ENCODE data around the gene PRM3. TPM values are rescaled to one million over a fixed set of nuclear protein-coding genes. Genes with fewer than 3 reads are reported as not detected.
A peak's percentile ranks its signal among the peaks of the same experiment; 100 is the strongest.

PRM3 gene
- total and polyA plus RNA-seq, 5 donors from 2014 or later = not detected

DNA sequence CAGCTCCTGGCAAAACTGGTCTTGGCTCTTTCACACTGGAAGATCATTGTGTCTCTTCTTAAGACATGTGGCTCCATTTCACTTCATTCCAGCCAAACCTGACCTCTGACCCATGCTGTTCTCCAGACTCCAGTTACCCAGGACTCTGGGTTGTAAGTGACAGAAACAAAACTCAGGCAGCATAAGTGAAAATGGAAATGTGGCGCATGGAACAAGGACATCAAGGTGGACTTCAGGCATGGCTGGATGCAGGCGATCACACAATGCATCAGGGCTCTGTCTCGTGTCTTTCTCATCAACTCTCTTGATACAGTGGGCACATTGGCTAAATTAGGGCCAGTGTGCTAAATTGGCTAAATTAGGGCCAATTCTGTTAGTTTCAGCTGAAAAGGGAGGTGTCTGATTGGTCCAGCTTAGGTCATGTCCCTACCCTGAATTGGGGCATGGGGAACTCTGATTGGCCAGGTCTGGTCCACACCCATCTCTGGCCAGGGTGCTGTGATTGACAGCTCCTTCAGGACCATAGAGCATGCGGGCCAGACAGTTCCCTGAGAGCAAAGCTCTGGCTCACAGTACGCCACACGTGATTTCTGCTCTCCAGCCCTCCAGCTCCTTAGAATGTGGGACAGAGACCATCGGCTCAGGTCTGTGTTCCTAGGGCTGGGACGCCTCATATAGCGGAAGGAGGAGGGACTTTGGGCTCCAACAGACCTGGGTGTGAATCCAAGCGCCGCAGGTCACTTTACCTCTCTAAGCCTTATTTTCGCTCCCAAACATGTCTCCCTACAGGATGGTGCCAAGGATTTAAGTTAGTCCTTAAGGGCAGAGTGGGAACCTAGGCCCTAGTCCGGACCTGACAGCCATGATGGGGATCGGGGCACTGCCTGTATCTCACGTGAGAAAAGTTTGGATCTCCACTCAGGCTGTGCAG lies 34.9 kb downstream of the PRM3 start:
- Histone ChIP-seq H3K4me1 (ENCODE audit: control insufficient read depth, insufficient read depth, low read length, poor library complexity, severe bottlenecking) (peaks cover 21% of the 10 kb centered on the region), H3K4me3 (ENCODE audit: low read depth, low read length) (no peak overlapping the region), H3K36me3 (ENCODE audit: control insufficient read depth, insufficient read depth, low read length) (no peaks in the 10 kb centered on the region), H3K27ac (ENCODE audit: insufficient read depth, low read length, poor library complexity, severe bottlenecking) (no peak overlapping the region), H3K27me3 (ENCODE audit: control insufficient read depth, insufficient read depth, low read length) (no peaks in the 10 kb centered on the region), H3K9me3 (ENCODE audit: control insufficient read depth in 2 of 2, low read length in 2 of 2) (no peaks in the 10 kb centered on the region)
- Mint-ChIP-seq H3K4me3 (no peak overlapping the region), H3K9me3 (no peaks in the 10 kb centered on the region), H3K36me3 (no peaks in the 10 kb centered on the region), H3K27me3 (no peaks in the 10 kb centered on the region), H3K4me1 (peaks cover 0 to 29% (median 20%) of the 10 kb centered on the region in 4 donors), H3K27ac (no peak overlapping the region)
- no peak for ATAC-seq (ENCODE audit: low read depth in 2 of 2)
- DNase-seq = no peak

DNA sequence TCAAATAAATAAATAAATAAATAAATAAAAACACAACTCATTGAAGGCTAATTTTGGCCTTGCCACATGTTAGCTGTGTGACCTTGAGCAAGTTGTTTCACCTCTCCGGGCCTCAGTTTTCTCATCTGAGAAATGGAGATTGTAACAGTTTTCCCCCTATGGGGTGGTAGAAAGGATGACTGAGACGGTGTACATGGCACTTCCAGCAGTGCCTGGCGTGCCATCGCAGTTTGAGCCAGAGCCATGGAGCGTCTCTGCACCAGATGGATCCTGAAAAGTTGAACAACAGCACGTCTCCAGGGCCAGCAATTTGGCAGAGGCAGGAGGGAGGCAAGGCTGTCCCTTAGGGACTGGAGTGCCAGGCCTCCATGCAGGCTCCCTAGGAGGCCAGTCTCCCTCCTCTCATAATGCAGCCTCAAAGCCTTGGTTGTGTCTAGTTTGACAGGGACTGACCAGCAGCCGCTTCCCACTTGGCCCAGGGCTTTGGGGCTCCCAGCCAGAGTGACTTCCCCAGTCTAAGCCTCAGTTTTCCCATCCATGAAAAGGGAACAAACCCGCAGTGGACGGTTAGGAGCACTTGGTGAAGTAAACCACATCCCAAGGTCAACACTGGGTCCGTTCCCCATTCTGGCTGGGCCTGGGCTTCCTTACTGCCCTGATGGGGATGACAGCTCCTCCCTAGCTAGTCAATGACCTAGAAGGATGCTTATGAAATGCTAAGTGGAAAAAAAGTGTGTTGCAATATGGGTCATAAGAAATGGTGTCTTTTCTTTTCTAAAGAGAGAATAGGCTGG lies 36.8 kb downstream of the PRM3 start:
- H3K36me3 ChIP-seq (ENCODE audit: control insufficient read depth, insufficient read depth, low read length) = no peaks in the 10 kb centered on the region
- H3K27ac ChIP-seq (ENCODE audit: insufficient read depth, low read length, poor library complexity, severe bottlenecking) = no peak overlapping the region
- no peak for ATAC-seq (ENCODE audit: low read depth in 2 of 2)
- no peak overlapping the region for H3K4me3 Mint-ChIP-seq
- no peak overlapping the region for H3K4me3 ChIP-seq (ENCODE audit: low read depth, low read length)
- H3K27ac Mint-ChIP-seq = peak overlapping the region in 1 of 3 donors; percentile 14
- H3K9me3 Mint-ChIP-seq = no peaks in the 10 kb centered on the region
- H3K4me1 Mint-ChIP-seq = peaks cover 0 to 46% (median 31%) of the 10 kb centered on the region in 4 donors
- peaks cover 5% of the 10 kb centered on the region for H3K27me3 Mint-ChIP-seq
- H3K4me1 ChIP-seq (ENCODE audit: control insufficient read depth, insufficient read depth, low read length, poor library complexity, severe bottlenecking) = peaks cover 36% of the 10 kb centered on the region
- H3K36me3 Mint-ChIP-seq = no peaks in the 10 kb centered on the region
- no peaks in the 10 kb centered on the region for H3K27me3 ChIP-seq (ENCODE audit: control insufficient read depth, insufficient read depth, low read length)
- DNase-seq = no peak
- H3K9me3 ChIP-seq (ENCODE audit: control insufficient read depth in 2 of 2, low read length in 2 of 2) = no peaks in the 10 kb centered on the region

DNA sequence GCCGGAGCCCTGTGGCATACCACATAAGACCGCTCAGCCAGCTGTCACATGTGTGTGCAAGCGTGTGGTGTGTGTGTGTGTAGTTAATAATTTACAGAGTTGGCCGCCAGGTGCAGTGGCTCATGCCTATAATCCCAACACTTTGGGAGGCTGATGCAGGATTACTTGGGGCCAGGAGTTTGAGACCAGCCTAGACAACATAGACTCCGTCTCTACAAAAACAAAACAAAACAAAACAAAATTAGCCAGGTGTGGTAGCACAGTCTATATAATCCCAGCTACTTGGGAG lies 37.8 kb downstream of the PRM3 start:
- H3K27me3 ChIP-seq (ENCODE audit: control insufficient read depth, insufficient read depth, low read length) = no peaks in the 10 kb centered on the region
- no peaks in the 10 kb centered on the region for H3K36me3 ChIP-seq (ENCODE audit: control insufficient read depth, insufficient read depth, low read length)
- Mint-ChIP-seq H3K36me3 (no peaks in the 10 kb centered on the region), H3K4me1 (peaks cover 5 to 53% (median 36%) of the 10 kb centered on the region in 4 donors), H3K9me3 (no peaks in the 10 kb centered on the region), H3K27ac (peak overlapping the region; percentile 43 to 75 (median 58)), H3K4me3 (peak overlapping the region in 1 of 4 donors; percentile 26), H3K27me3 (peaks cover 5% of the 10 kb centered on the region)
- H3K4me3 ChIP-seq (ENCODE audit: low read depth, low read length) = no peak overlapping the region
- peaks cover 32% of the 10 kb centered on the region for H3K4me1 ChIP-seq (ENCODE audit: control insufficient read depth, insufficient read depth, low read length, poor library complexity, severe bottlenecking)
- ATAC-seq (ENCODE audit: low read depth in 2 of 2) (no peak), DNase-seq (no peak)
- no peak overlapping the region for H3K27ac ChIP-seq (ENCODE audit: insufficient read depth, low read length, poor library complexity, severe bottlenecking)
- no peaks in the 10 kb centered on the region for H3K9me3 ChIP-seq (ENCODE audit: control insufficient read depth in 2 of 2, low read length in 2 of 2)

DNA sequence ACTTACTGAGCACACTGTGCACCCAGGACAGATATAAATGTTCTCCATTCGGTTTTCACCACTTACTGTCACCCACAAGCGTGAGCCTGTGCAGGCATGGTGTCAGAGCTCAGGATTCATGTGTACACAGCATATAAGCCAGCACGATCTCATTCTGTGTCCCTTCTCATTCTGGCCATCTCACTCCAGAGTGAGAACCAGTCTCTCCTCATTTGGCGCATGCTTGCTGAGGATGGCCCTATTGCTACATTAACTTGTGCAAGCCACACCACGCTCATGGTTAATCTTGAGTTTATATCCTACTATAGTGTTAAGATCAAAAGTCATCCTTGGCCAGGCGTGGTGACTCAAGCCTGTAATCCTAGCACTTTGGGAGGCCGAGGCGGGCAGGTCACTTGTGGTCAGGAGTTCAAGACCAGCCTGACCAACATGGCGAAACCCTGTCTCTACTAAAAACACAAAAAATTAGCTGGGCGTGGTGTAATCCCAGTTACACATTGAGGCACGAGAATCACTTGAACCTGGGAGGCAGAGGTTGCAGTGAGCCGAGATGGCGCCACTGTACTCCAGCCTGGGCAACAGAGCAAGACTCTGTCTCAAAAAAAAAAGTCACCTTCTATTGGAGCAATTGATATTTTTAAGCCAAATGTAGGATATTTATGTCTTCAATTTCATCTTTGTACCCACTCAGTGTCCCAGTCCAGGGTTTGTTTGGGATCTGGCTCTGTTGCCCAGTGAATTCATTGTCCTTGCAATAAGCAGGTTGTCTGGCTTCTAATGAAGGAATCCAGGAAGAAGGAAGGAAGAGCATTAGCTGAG lies 38.3 kb downstream of the PRM3 start:
- ATAC-seq (ENCODE audit: low read depth in 2 of 2) (no peak), DNase-seq (no peak)
- no peak overlapping the region for H3K4me3 ChIP-seq (ENCODE audit: low read depth, low read length)
- peaks cover 5% of the 10 kb centered on the region for H3K27me3 Mint-ChIP-seq
- H3K36me3 Mint-ChIP-seq = no peaks in the 10 kb centered on the region
- H3K4me3 Mint-ChIP-seq = peak overlapping the region in 1 of 4 donors; percentile 26
- no peak overlapping the region for H3K27ac ChIP-seq (ENCODE audit: insufficient read depth, low read length, poor library complexity, severe bottlenecking)
- H3K27me3 ChIP-seq (ENCODE audit: control insufficient read depth, insufficient read depth, low read length) = no peaks in the 10 kb centered on the region
- no peaks in the 10 kb centered on the region for H3K36me3 ChIP-seq (ENCODE audit: control insufficient read depth, insufficient read depth, low read length)
- peaks cover 5 to 48% (median 33%) of the 10 kb centered on the region in 4 donors for H3K4me1 Mint-ChIP-seq
- H3K4me1 ChIP-seq (ENCODE audit: control insufficient read depth, insufficient read depth, low read length, poor library complexity, severe bottlenecking) = peaks cover 30% of the 10 kb centered on the region
- H3K9me3 ChIP-seq (ENCODE audit: control insufficient read depth in 2 of 2, low read length in 2 of 2) = no peaks in the 10 kb centered on the region
- H3K9me3 Mint-ChIP-seq = no peaks in the 10 kb centered on the region
- H3K27ac Mint-ChIP-seq = peak overlapping the region; percentile 43 to 87 (median 75)

DNA sequence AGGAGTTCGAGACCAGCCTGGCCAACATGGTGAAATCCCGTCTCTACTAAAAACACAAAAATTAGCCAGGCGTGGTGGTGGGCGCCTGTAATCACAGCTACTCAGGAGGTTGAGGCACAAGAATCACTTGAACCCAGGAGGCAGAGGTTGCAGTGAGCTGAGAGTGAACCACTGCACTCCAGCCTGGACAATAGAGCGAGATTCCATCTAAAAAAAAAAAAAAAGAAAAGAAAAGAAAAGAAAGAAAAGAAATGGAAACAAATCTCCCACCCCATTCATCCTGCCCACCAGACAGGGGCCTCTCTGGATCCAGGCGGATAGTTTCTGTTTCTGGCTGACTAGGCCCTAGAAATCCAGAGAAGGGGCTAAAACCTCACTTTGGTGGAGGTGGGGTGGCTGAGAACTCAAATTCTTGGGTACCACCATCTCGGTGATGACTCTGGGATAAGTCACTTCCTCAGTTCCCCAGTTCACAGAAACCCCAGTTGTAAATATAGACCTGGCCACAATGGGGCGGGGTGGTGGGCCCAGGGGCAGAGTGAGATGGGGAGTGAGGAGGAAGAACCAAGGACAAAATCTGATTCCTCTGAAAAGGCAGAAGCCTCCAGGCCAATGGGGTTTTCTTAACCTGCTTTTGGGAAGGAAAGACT lies 39.6 kb downstream of the PRM3 start:
- peaks cover 5% of the 10 kb centered on the region for H3K27me3 Mint-ChIP-seq
- Histone ChIP-seq H3K4me3 (ENCODE audit: low read depth, low read length) (peak overlapping the region; percentile 31), H3K27ac (ENCODE audit: insufficient read depth, low read length, poor library complexity, severe bottlenecking) (peak overlapping the region; percentile 91), H3K4me1 (ENCODE audit: control insufficient read depth, insufficient read depth, low read length, poor library complexity, severe bottlenecking) (peaks cover 34% of the 10 kb centered on the region), H3K27me3 (ENCODE audit: control insufficient read depth, insufficient read depth, low read length) (no peaks in the 10 kb centered on the region), H3K36me3 (ENCODE audit: control insufficient read depth, insufficient read depth, low read length) (no peaks in the 10 kb centered on the region), H3K9me3 (ENCODE audit: control insufficient read depth in 2 of 2, low read length in 2 of 2) (no peaks in the 10 kb centered on the region)
- DNase-seq (peak in 1 of 3 donors; percentile 80), ATAC-seq (ENCODE audit: low read depth in 2 of 2) (no peak)
- H3K9me3 Mint-ChIP-seq = no peaks in the 10 kb centered on the region
- H3K36me3 Mint-ChIP-seq = no peaks in the 10 kb centered on the region
- peak overlapping the region; percentile 71 to 88 (median 76) for H3K4me3 Mint-ChIP-seq
- H3K27ac Mint-ChIP-seq = peak overlapping the region; percentile 93 to 99 (median 96)
- peaks cover 5 to 55% (median 35%) of the 10 kb centered on the region in 4 donors for H3K4me1 Mint-ChIP-seq

DNA sequence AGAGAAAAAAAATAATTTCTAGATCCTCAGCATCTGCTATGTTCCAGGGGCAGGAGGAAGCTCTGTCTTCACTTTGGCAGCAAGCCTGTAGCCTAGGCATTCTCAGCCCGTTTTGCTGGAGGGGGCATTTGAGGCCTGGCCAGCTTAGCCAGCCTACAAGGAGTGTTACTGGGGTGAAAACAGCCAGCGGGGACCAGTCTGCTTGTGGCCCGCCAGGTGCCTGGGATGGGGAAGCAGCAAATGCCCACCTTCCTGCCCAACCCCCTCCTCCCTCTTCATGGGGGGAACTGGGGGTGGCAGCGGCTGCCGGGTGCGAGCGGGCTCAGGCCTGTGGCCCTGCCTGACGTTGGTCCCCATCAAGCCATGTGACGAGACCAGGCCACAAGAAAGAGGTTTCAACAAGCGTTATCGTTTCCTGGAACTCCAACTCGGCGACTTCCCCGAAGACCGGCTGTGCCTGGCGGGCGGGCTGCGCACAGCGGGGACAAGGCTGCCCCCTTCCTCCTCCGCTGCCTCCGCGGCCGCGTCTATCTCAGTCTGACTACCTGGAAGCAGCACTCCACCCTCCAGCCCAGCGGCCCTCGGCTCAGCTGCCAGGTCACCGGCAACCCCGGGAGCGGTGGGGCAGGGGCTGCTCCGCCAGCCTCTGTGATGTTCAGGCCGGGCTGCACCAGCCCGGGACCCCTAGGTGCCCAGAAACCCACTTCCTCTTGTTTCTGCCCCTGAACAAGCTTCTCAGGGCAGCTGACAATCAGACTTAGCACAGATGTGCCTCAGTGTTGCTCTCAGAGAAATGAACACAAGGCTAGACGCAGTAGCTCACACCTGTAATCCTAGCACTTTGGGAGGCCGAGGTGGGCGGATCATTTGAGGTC lies 40.3 kb downstream of the PRM3 start:
- peak overlapping the region; percentile 71 to 88 (median 76) for H3K4me3 Mint-ChIP-seq
- peak overlapping the region; percentile 91 for H3K27ac ChIP-seq (ENCODE audit: insufficient read depth, low read length, poor library complexity, severe bottlenecking)
- H3K27ac Mint-ChIP-seq = peak overlapping the region; percentile 93 to 99 (median 96)
- H3K27me3 Mint-ChIP-seq = peaks cover 5% of the 10 kb centered on the region
- no peaks in the 10 kb centered on the region for H3K9me3 Mint-ChIP-seq
- peaks cover 5 to 61% (median 39%) of the 10 kb centered on the region in 4 donors for H3K4me1 Mint-ChIP-seq
- no peaks in the 10 kb centered on the region for H3K36me3 Mint-ChIP-seq
- ATAC-seq (ENCODE audit: low read depth in 2 of 2) = peak; percentile 84 to 85
- peak; percentile 61 to 99 (median 80) for DNase-seq
- H3K9me3 ChIP-seq (ENCODE audit: control insufficient read depth in 2 of 2, low read length in 2 of 2) = no peaks in the 10 kb centered on the region
- no peaks in the 10 kb centered on the region for H3K36me3 ChIP-seq (ENCODE audit: control insufficient read depth, insufficient read depth, low read length)
- H3K4me3 ChIP-seq (ENCODE audit: low read depth, low read length) = no peak overlapping the region
- H3K4me1 ChIP-seq (ENCODE audit: control insufficient read depth, insufficient read depth, low read length, poor library complexity, severe bottlenecking) = peaks cover 34% of the 10 kb centered on the region
- no peaks in the 10 kb centered on the region for H3K27me3 ChIP-seq (ENCODE audit: control insufficient read depth, insufficient read depth, low read length)

Data from CD4-positive, CD25-positive, alpha-beta regulatory T cell (primary cell).